ENCODE data around the gene BCL2L11. TPM values are rescaled to one million over a fixed set of nuclear protein-coding genes. Genes with fewer than 3 reads are reported as not detected.

BCL2L11 gene
- total RNA-seq, 1 donor from 2014 or later, result 90.1 TPM

GRCh38 chr2:111178730-111179405 is 58.2 kb downstream of the BCL2L11 start:
- H3K9me3 ChIP-seq, result no peaks in the 10 kb centered on the region
- DNase-seq (ENCODE audit: extremely low spot score in 2 of 2), result no peak
- H3K4me1 ChIP-seq, result peaks cover 8% of the 10 kb centered on the region
- intact Hi-C loops (cut with DNase I), result no loop called here
- H3K27me3 ChIP-seq, result no peaks in the 10 kb centered on the region
- no peak overlapping the region for H3K27ac ChIP-seq
- H3K4me3 ChIP-seq, result no peak overlapping the region
- TF ChIP-seq POLR2A (IDR thresholded peaks at IDR 0.05) (no peak), CTCF (IDR thresholded peaks at IDR 0.05) (no peak), POLR2AphosphoS5 (IDR thresholded peaks at IDR 0.05; ENCODE audit: insufficient read depth in 1 of 2, low read depth in 1 of 2) (no peak)
- no peaks in the 10 kb centered on the region for H3K36me3 ChIP-seq

DNA sequence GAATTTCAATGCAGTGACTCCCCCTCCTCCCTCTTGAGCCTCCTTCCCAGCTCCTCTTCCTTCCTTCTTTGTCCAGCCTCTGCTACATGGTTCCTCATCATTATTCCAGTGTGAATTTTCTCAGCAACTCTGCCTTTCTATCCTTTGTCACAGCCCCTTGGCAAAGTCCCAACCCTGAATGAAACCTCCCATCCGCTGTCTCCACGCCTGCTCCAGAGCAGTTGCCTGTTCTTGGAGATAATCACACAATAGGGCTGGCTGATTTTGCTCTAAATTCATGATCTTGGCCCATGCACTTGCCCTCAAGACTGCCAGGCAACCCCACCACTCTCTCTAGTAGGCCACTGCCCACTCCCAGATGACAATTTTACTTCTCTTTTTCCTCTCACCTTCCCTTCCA is 61.4 kb downstream of the BCL2L11 start:
- no peak overlapping the region for H3K27ac ChIP-seq
- H3K4me1 ChIP-seq, result peaks cover 16% of the 10 kb centered on the region
- no peaks in the 10 kb centered on the region for H3K9me3 ChIP-seq
- no peak for DNase-seq (ENCODE audit: extremely low spot score in 2 of 2)
- H3K27me3 ChIP-seq, result no peaks in the 10 kb centered on the region
- H3K4me3 ChIP-seq, result no peak overlapping the region
- H3K36me3 ChIP-seq, result no peaks in the 10 kb centered on the region
- TF ChIP-seq CTCF (IDR thresholded peaks at IDR 0.05), result no peak
- TF ChIP-seq POLR2AphosphoS5 (IDR thresholded peaks at IDR 0.05; ENCODE audit: insufficient read depth in 1 of 2, low read depth in 1 of 2), result no peak
- TF ChIP-seq POLR2A (IDR thresholded peaks at IDR 0.05), result no peak
- intact Hi-C loops (cut with DNase I), result no loop called here

GRCh38 chr2:111182740-111183139 is 62.0 kb downstream of the BCL2L11 start:
- peaks cover 16% of the 10 kb centered on the region for H3K4me1 ChIP-seq
- no peak overlapping the region for H3K27ac ChIP-seq
- intact Hi-C loops (cut with DNase I), result no loop called here
- no peaks in the 10 kb centered on the region for H3K27me3 ChIP-seq
- DNase-seq (ENCODE audit: extremely low spot score in 2 of 2), result no peak
- TF ChIP-seq POLR2AphosphoS5 (IDR thresholded peaks at IDR 0.05; ENCODE audit: insufficient read depth in 1 of 2, low read depth in 1 of 2) (no peak), POLR2A (IDR thresholded peaks at IDR 0.05) (no peak), CTCF (IDR thresholded peaks at IDR 0.05) (no peak)
- no peaks in the 10 kb centered on the region for H3K36me3 ChIP-seq
- H3K9me3 ChIP-seq, result no peaks in the 10 kb centered on the region
- H3K4me3 ChIP-seq, result no peak overlapping the region

DNA sequence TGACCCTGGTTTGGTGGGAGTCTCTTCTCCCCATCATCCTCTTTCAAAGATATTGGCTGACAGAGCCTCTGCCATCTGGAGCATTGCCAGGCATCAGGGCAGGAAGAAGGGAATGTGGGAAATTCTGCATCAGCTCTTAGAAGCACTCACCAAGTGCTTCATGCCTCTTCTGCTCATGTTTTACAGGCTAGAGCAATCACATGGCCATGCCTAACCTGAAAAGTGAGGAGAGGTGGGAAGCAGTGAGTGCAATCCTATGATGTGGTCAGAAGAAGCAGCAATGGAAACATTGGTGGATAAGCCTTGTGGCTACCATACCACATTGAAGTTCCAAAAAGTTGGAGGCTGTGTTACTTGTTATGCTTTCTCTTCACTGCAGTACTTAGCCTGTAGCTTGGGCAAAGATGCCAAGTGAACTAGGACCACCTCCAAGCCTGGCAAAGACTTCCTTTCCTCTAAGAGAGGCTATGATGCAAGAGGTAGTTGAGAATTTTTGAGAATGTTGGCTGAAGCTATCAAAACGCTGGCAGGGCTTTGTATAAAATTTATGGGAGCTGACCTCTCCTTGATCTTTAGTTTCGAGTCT is 64.1 kb downstream of the BCL2L11 start:
- H3K9me3 ChIP-seq, result no peaks in the 10 kb centered on the region
- H3K27me3 ChIP-seq, result no peaks in the 10 kb centered on the region
- intact Hi-C loops (cut with DNase I), result no loop called here
- DNase-seq (ENCODE audit: extremely low spot score in 2 of 2), result no peak
- no peak overlapping the region for H3K4me3 ChIP-seq
- no peak overlapping the region for H3K27ac ChIP-seq
- TF ChIP-seq POLR2AphosphoS5 (IDR thresholded peaks at IDR 0.05; ENCODE audit: insufficient read depth in 1 of 2, low read depth in 1 of 2), result no peak
- no peak for TF ChIP-seq CTCF (IDR thresholded peaks at IDR 0.05)
- TF ChIP-seq POLR2A (IDR thresholded peaks at IDR 0.05), result no peak
- H3K36me3 ChIP-seq, result no peaks in the 10 kb centered on the region
- H3K4me1 ChIP-seq, result peaks cover 9% of the 10 kb centered on the region

DNA sequence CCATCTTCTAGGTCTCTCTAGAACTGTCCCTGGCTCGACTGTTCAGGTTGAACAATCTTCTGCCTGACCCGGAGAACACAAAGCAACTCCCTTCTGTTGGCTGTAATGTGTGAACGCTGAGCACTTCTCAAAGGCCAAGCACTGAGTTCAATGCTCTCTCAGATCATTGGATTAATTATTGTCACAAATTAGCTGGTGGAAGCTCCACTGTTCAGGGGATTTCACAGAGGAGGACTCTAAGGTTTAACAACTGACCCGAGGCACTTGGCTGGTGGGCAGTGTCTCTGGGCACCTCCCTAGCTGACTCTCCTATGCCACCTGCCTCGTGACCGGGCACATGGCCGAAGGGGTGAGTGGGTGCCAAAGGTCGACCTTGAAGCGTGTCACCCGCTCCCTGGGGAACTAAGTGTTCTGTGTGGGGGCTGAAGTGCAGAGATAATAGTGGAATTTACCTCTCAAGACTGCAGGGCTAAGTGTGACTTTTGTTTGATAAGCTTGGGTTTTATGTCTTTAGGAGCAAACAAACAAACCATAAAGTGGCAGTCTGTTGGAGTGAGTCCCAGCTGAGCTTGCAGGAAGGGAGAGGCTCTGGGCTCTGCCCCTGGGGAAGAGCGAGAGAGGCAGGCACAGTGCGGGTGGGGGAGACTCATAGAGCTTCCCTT is 64.8 kb downstream of the BCL2L11 start:
- Histone ChIP-seq H3K4me1 (peaks cover 9% of the 10 kb centered on the region), H3K36me3 (no peaks in the 10 kb centered on the region), H3K4me3 (no peak overlapping the region), H3K27ac (no peak overlapping the region), H3K9me3 (no peaks in the 10 kb centered on the region), H3K27me3 (no peaks in the 10 kb centered on the region)
- TF ChIP-seq POLR2A (IDR thresholded peaks at IDR 0.05) (no peak), POLR2AphosphoS5 (IDR thresholded peaks at IDR 0.05; ENCODE audit: insufficient read depth in 1 of 2, low read depth in 1 of 2) (no peak), CTCF (IDR thresholded peaks at IDR 0.05) (no peak)
- intact Hi-C loops (cut with DNase I), result no loop called here
- peak; percentile 67 to 93 for DNase-seq (ENCODE audit: extremely low spot score in 2 of 2)

All from vagina (tissue), 2 donors.